Brain microvascular endothelial cell (primary cell): Measurements from ENCODE around the gene AVPR2.

Experiments
- DNase-seq: peaks from one replicate; pipeline ENCODE4 v3.0.0-alpha.2; 2020
- H3K27ac ChIP-seq: fragments of 250-450 bp; sonication (Bioruptor Pico); 2 replicates; pipeline ENCODE4 v1.5.1; 2020; ENCODE audit warnings: mild to moderate bottlenecking, moderate library complexity
- H3K27me3 ChIP-seq: fragments of 250-450 bp; sonication (Bioruptor Pico); replicated peaks from 2 replicates; pipeline ENCODE4 v1.5.1; 2020; ENCODE audit warnings: mild to moderate bottlenecking
- H3K36me3 ChIP-seq: fragments of 250-450 bp; sonication (Bioruptor Pico); replicated peaks from 2 replicates; pipeline ENCODE4 v1.5.1; 2020; ENCODE audit warnings: mild to moderate bottlenecking
- H3K4me3 ChIP-seq: 2 replicates; pipeline ENCODE4 v1.5.1; 2011; ENCODE audit warnings: low read depth, mild to moderate bottlenecking, control low read depth, low read length, moderate library complexity
- CTCF ChIP-seq: IDR thresholded peaks from 2 replicates; pipeline ENCODE4 v1.5.1; 2011; ENCODE audit warnings: low read depth, mild to moderate bottlenecking, moderate library complexity, low read length, control low read depth, inconsistent platforms; ENCODE audit errors: missing control alignments
- in situ Hi-C: cut with HindIII; loops from 2 replicates; pipeline ENCODE4 v1.10.0; 2017; ENCODE audit warnings: low sequenced_read_pairs, low pct_ligation_motif_present

The AVPR2 gene

GRCh38 chrX:153956044-153956907, 51.8 kb downstream of the AVPR2 start:
- in situ Hi-C loops, result no loop called here

More at GRCh38 chrX:153956044-153956907, 51.8 kb downstream of the AVPR2 start:
- H3K4me3 ChIP-seq, result no peak overlapping the region
- H3K36me3 ChIP-seq, result peaks cover 78% of the 10 kb centered on the region
- H3K27me3 ChIP-seq, result no peaks in the 10 kb centered on the region
- TF ChIP-seq CTCF, result no peak
- no peak overlapping the region for H3K27ac ChIP-seq
- DNase-seq, result no peak
